Measurements from ENCODE around the gene CERS1.

Gene CERS1

DNA sequence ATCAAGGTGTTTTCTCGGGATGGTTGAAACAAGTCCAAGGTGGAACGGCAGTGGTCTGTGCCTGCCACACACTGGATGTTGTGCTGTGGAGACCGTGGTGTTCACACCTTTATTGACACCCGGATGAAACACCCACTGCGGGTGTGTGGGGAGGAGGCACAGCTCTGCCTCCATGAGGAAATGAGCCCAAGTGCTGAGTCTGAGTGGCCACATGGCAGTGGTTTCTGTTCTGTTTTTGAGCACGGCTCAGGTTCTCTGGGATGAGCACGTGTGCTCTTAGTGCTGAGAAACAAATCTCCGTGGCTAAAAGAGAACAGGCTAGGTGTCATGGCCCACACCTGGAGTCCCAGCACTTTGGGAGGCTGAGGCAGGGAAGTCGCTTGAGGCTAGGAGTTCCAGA, 34.7 kb downstream of the CERS1 start:
- TF ChIP-seq CTCF (IDR thresholded peaks at IDR 0.05; ENCODE audit: borderline replicate concordance, control extremely low read depth, extremely low read depth, insufficient read depth, missing control alignments): no peak
- no peak for DNase-seq (ENCODE audit: low spot score)
- in situ Hi-C loops (cut with MboI; ENCODE audit: low sequenced_read_pairs, unreplicated experiment): no loop called here

GRCh38 chr19:18860725-18861124, 35.2 kb downstream of the CERS1 start:
- no peak for TF ChIP-seq CTCF (IDR thresholded peaks at IDR 0.05; ENCODE audit: borderline replicate concordance, control extremely low read depth, extremely low read depth, insufficient read depth, missing control alignments)
- in situ Hi-C loops (cut with MboI; ENCODE audit: low sequenced_read_pairs, unreplicated experiment): no loop called here
- no peak for DNase-seq (ENCODE audit: low spot score)

DNA sequence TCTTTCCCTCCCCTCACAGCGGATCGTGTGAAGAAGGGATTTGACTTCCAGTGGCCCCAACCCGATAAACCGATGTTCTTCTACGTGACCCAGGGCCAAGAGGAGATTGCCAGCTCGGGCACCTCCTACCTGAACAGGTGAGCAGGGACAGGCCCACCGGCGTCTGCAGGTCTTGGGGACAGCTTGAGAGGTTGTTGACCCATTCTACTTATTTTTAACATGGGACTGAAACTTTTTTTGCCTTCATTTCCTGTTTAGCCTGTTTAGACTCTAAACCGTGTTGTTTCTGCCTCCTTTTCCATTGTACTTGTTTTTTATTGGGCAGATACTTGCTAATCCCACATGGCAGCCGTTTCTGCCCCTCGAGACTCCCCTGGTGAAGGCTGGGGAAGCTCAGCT, 35.7 kb downstream of the CERS1 start:
- TF ChIP-seq CTCF (IDR thresholded peaks at IDR 0.05; ENCODE audit: borderline replicate concordance, control extremely low read depth, extremely low read depth, insufficient read depth, missing control alignments): no peak
- in situ Hi-C loops (cut with MboI; ENCODE audit: low sequenced_read_pairs, unreplicated experiment): no loop called here
- DNase-seq (ENCODE audit: low spot score): no peak

GRCh38 chr19:18859676-18860301, 36.2 kb downstream of the CERS1 start:
- no peak for DNase-seq (ENCODE audit: low spot score)
- in situ Hi-C loops (cut with MboI; ENCODE audit: low sequenced_read_pairs, unreplicated experiment): no loop called here
- no peak for TF ChIP-seq CTCF (IDR thresholded peaks at IDR 0.05; ENCODE audit: borderline replicate concordance, control extremely low read depth, extremely low read depth, insufficient read depth, missing control alignments)

DNA sequence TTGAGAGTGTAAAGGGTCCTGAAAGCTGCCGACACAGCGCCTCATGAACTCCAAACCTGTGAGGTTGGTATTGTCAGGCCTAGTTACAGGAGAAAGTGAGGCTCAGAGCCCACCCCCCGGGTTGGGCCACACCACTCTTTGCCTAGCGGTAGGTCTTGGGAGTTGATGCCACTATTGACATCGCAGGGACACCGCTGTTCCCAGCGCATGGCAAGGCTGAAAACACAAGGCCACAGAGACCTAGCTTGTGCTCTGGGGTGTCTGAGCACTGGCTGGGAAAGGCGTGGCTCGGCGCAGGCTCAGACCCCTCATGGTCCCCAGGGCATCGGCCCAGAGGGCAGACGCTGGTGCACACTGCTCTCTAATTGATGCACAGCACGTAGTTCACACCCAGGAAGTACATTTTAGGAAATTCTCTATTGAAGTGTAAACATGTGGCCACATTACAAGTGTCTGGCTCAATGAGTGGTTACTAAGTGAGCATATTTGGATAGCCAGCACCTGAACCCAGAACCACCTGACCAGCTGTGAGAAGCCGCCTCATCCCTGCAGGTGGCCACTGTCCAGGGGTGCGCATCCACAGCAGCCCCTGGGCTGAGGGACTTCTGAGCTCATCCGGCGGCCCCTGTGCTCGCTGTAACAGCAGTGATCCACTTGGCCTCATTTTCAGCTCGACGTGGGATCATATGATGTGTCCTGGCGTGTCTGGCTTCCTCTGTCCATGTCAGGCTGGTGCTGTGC, 36.9 kb downstream of the CERS1 start:
- no peak for DNase-seq (ENCODE audit: low spot score)
- TF ChIP-seq CTCF (IDR thresholded peaks at IDR 0.05; ENCODE audit: borderline replicate concordance, control extremely low read depth, extremely low read depth, insufficient read depth, missing control alignments): no peak
- in situ Hi-C loops (cut with MboI; ENCODE audit: low sequenced_read_pairs, unreplicated experiment): no loop called here

DNA sequence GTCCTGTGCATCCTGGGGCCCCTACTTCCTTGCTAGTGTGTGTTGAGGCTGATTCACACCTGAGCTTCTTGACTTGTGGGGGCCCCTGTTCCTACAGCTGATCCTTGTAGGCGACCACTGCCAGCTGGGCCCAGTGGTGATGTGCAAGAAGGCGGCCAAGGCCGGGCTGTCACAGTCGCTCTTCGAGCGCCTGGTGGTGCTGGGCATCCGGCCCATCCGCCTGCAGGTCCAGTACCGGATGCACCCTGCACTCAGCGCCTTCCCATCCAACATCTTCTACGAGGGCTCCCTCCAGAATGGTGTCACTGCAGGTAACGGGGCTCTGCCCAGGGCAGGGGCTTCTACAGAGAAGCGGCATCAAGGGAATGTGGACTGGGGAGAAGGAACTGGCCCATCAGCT, 38.7 kb downstream of the CERS1 start:
- no peak for TF ChIP-seq CTCF (IDR thresholded peaks at IDR 0.05; ENCODE audit: borderline replicate concordance, control extremely low read depth, extremely low read depth, insufficient read depth, missing control alignments)
- in situ Hi-C loops (cut with MboI; ENCODE audit: low sequenced_read_pairs, unreplicated experiment): no loop called here
- no peak for DNase-seq (ENCODE audit: low spot score)
